DOHH2 (cell line): ENCODE results near the gene P3H3.

Experiments
- H3F3A ChIP-seq: fragments of 200-600 bp; sonication (generic), shearing (Covaris generic); 2 replicates; pipeline ENCODE4 v1.6.0; 2016; ENCODE audit warnings: antibody characterized with exemption, mild to moderate bottlenecking; ENCODE audit not compliant: control insufficient read depth, insufficient read depth
- H3K27ac ChIP-seq: fragments of 200-600 bp; sonication (generic); 2 replicates; pipeline ENCODE4 v1.5.1; 2014; ENCODE audit warnings: low read depth, mild to moderate bottlenecking, low read length, moderate library complexity
- H3K27me3 ChIP-seq: fragments of 200-600 bp; sonication (generic); 2 replicates; pipeline ENCODE4 v1.6.1; 2014; ENCODE audit warnings: mild to moderate bottlenecking, low read length, mixed read lengths; ENCODE audit not compliant: control insufficient read depth
- H3K36me3 ChIP-seq: fragments of 200-600 bp; sonication (generic); 2 replicates; pipeline ENCODE4 v1.6.1; 2014; ENCODE audit warnings: mild to moderate bottlenecking, low read length, moderate library complexity, mixed read lengths; ENCODE audit not compliant: control insufficient read depth
- H3K4me1 ChIP-seq: fragments of 200-600 bp; sonication (generic); 2 replicates; pipeline ENCODE4 v1.6.1; 2014; ENCODE audit warnings: mild to moderate bottlenecking, low read length, mixed read lengths; ENCODE audit not compliant: control insufficient read depth
- H3K4me2 ChIP-seq: fragments of 200-600 bp; sonication (generic); 2 replicates; pipeline ENCODE4 v1.6.0; 2014; ENCODE audit warnings: mild to moderate bottlenecking, low read length, moderate library complexity
- H3K4me3 ChIP-seq: fragments of 200-600 bp; sonication (generic); 2 replicates; pipeline ENCODE4 v1.5.1; 2014; ENCODE audit warnings: mild to moderate bottlenecking, low read length, mixed read lengths
- H3K79me2 ChIP-seq: fragments of 200-600 bp; sonication (generic); 2 replicates; pipeline ENCODE4 v1.6.1; 2014; ENCODE audit warnings: mild to moderate bottlenecking, low read length, mixed read lengths; ENCODE audit not compliant: control insufficient read depth
- H3K9me2 ChIP-seq: fragments of 200-600 bp; sonication (generic); replicated peaks from 2 replicates; pipeline ENCODE4 v1.6.1; 2014; ENCODE audit warnings: mild to moderate bottlenecking, low read length, mixed read lengths; ENCODE audit not compliant: control insufficient read depth
- H3K9me3 ChIP-seq: fragments of 200-600 bp; sonication (generic); 2 replicates; pipeline ENCODE4 v1.6.1; 2014; ENCODE audit warnings: antibody characterized with exemption, low read length, mixed read lengths; ENCODE audit not compliant: control insufficient read depth, insufficient read depth
- H4K20me1 ChIP-seq: fragments of 200-600 bp; sonication (generic); 2 replicates; pipeline ENCODE4 v1.6.0; 2014; ENCODE audit warnings: low read depth, mild to moderate bottlenecking, antibody characterized with exemption, low read length, moderate library complexity; ENCODE audit not compliant: control insufficient read depth, insufficient read depth
- CTCF ChIP-seq: fragments of 200-600 bp; sonication (generic); IDR thresholded peaks from one replicate; pipeline ENCODE4 v1.5.1; 2014; ENCODE audit warnings: antibody characterized with exemption, mild to moderate bottlenecking, low read depth, low read length; ENCODE audit not compliant: poor library complexity, severe bottlenecking
- EZH2phosphoT487 ChIP-seq: fragments of 200-600 bp; sonication (generic); IDR thresholded peaks from 2 replicates; pipeline ENCODE4 v1.6.1; 2017; ENCODE audit warnings: borderline replicate concordance, mild to moderate bottlenecking, antibody characterized with exemption, low read length, moderate library complexity, mixed read lengths

The P3H3 gene

GRCh38 chr12:6829536-6830220 lies 1.5 kb downstream of the P3H3 start:
- Histone ChIP-seq H4K20me1 (no peaks in the 10 kb centered on the region), H3K4me1 (peaks cover 21% of the 10 kb centered on the region), H3K9me2 (no peaks in the 10 kb centered on the region), H3K4me2 (peak overlapping the region; percentile 92), H3K36me3 (no peaks in the 10 kb centered on the region), H3K4me3 (peak overlapping the region; percentile 68), H3K27ac (no peak overlapping the region), H3K9me3 (no peaks in the 10 kb centered on the region), H3F3A (no peaks in the 10 kb centered on the region), H3K27me3 (peaks cover 82% of the 10 kb centered on the region), H3K79me2 (no peaks in the 10 kb centered on the region)
- TF ChIP-seq CTCF: no peak
- TF ChIP-seq EZH2phosphoT487: no peak

GRCh38 chr12:6830286-6830890 lies 2.2 kb downstream of the P3H3 start:
- Histone ChIP-seq H3K36me3 (no peaks in the 10 kb centered on the region), H3K27ac (no peak overlapping the region), H3F3A (no peaks in the 10 kb centered on the region), H3K27me3 (peaks cover 75% of the 10 kb centered on the region), H3K79me2 (no peaks in the 10 kb centered on the region), H3K4me3 (no peak overlapping the region), H3K9me2 (no peaks in the 10 kb centered on the region), H3K4me1 (peaks cover 21% of the 10 kb centered on the region), H3K4me2 (no peak overlapping the region), H4K20me1 (no peaks in the 10 kb centered on the region), H3K9me3 (no peaks in the 10 kb centered on the region)
- TF ChIP-seq EZH2phosphoT487: no peak

- Histone ChIP-seq H3K4me1 (peaks cover 26% of the 10 kb centered on the region), H3F3A (no peaks in the 10 kb centered on the region), H3K79me2 (no peaks in the 10 kb centered on the region), H3K27me3 (peaks cover 69% of the 10 kb centered on the region), H3K36me3 (no peaks in the 10 kb centered on the region), H3K4me3 (no peak overlapping the region), H3K9me2 (no peaks in the 10 kb centered on the region), H3K27ac (no peak overlapping the region), H3K9me3 (no peaks in the 10 kb centered on the region), H4K20me1 (no peaks in the 10 kb centered on the region), H3K4me2 (no peak overlapping the region)
- TF ChIP-seq EZH2phosphoT487: no peak
- no peak for TF ChIP-seq CTCF
These were observed 2.8 kb downstream of the P3H3 start for GRCh38 chr12:6830999-6831398.

- Histone ChIP-seq H3K4me2 (no peak overlapping the region), H3K27me3 (peaks cover 64% of the 10 kb centered on the region), H4K20me1 (no peaks in the 10 kb centered on the region), H3K36me3 (no peaks in the 10 kb centered on the region), H3K4me1 (peaks cover 27% of the 10 kb centered on the region), H3K79me2 (no peaks in the 10 kb centered on the region), H3F3A (no peaks in the 10 kb centered on the region), H3K9me2 (no peaks in the 10 kb centered on the region), H3K4me3 (no peak overlapping the region), H3K27ac (no peak overlapping the region), H3K9me3 (no peaks in the 10 kb centered on the region)
- TF ChIP-seq CTCF (no peak), EZH2phosphoT487 (no peak)
These were observed 3.3 kb downstream of the P3H3 start for GRCh38 chr12:6831450-6831995.
